ENCODE data around the gene DOCK11.
"Not testable (repeated sequence)": the region's sequence is repeated elsewhere in the genome, so short reads cannot be mapped to it uniquely, and the experiment has no call there.

The DOCK11 gene

GRCh38 chrX:118585296-118585695, 89.7 kb downstream of the DOCK11 start:
- no peaks in the 10 kb centered on the region for H3K27me3 ChIP-seq (ENCODE audit: control insufficient read depth, insufficient read depth, low read length)
- TF ChIP-seq CTCF (IDR thresholded peaks at IDR 0.05): no peak
- H3K9me3 ChIP-seq (ENCODE audit: control insufficient read depth, low read length): no peaks in the 10 kb centered on the region
- no peak overlapping the region for H3K9ac ChIP-seq
- H3K27ac ChIP-seq: no peak overlapping the region
- no peak overlapping the region for H2AFZ ChIP-seq
- no peak overlapping the region for H3K4me3 ChIP-seq (ENCODE audit: low read depth, low read length)
- no peaks in the 10 kb centered on the region for H3K4me1 ChIP-seq
- no peaks in the 10 kb centered on the region for H3K36me3 ChIP-seq (ENCODE audit: control insufficient read depth, insufficient read depth, low read length)
- H3K79me2 ChIP-seq: no peaks in the 10 kb centered on the region
- no peak overlapping the region for H3K4me2 ChIP-seq (ENCODE audit: low read length)

DNA sequence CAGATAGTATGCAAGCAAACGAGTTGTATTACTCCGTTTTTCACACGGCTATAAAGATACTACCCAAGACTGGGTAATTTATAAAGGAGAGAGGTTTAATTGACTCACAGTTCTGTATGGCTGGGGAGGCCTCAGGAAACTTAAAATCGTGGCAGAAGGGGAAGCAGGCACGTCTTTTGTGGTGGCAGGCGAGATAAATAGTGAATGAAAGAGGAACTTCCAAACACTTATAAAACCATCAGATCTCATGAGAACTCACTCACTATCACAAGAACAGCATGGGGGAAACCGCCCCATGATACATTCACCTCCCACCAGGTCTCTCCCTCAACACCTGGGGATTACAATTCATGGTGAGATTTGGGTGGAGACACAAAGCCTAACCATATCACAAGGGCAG, 90.6 kb downstream of the DOCK11 start:
- not testable (repeated sequence) for H3K4me3 ChIP-seq (ENCODE audit: low read depth, low read length); H3K9me3 ChIP-seq (ENCODE audit: control insufficient read depth, low read length); H3K4me1 ChIP-seq; H3K79me2 ChIP-seq; H3K9ac ChIP-seq; H3K4me2 ChIP-seq (ENCODE audit: low read length); H3K27me3 ChIP-seq (ENCODE audit: control insufficient read depth, insufficient read depth, low read length); H2AFZ ChIP-seq; H3K27ac ChIP-seq; H3K36me3 ChIP-seq (ENCODE audit: control insufficient read depth, insufficient read depth, low read length)

DNA sequence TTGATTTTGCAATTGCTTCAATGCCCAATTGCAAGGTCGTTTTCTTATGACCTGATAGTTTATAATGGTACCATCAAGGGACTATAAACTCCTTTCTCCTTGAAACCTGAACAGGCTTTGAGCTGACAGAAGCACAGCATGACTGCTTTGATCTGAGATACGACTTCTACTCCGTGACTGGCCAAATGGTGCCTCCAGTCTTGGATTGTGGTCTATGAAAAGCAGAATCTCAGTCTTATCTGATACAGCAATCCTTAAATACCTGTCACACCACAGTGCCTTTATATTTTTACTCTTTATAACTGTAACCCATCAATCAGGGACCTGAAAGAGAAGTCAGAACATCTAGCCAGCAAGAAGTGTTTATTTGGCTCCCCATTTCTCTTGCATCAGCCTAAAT, 93.1 kb downstream of the DOCK11 start:
- no peak for TF ChIP-seq CTCF (IDR thresholded peaks at IDR 0.05)
- no peaks in the 10 kb centered on the region for H3K27me3 ChIP-seq (ENCODE audit: control insufficient read depth, insufficient read depth, low read length)

GRCh38 chrX:118589227-118589626, 93.6 kb downstream of the DOCK11 start:
- no peaks in the 10 kb centered on the region for H3K79me2 ChIP-seq
- H3K9ac ChIP-seq: no peak overlapping the region
- H3K4me1 ChIP-seq: no peaks in the 10 kb centered on the region
- no peak overlapping the region for H2AFZ ChIP-seq
- H3K36me3 ChIP-seq (ENCODE audit: control insufficient read depth, insufficient read depth, low read length): no peaks in the 10 kb centered on the region
- H3K4me2 ChIP-seq (ENCODE audit: low read length): no peak overlapping the region
- H3K9me3 ChIP-seq (ENCODE audit: control insufficient read depth, low read length): no peaks in the 10 kb centered on the region
- no peaks in the 10 kb centered on the region for H3K27me3 ChIP-seq (ENCODE audit: control insufficient read depth, insufficient read depth, low read length)
- no peak overlapping the region for H3K4me3 ChIP-seq (ENCODE audit: low read depth, low read length)
- TF ChIP-seq CTCF (IDR thresholded peaks at IDR 0.05): no peak
- H3K27ac ChIP-seq: no peak overlapping the region

More for the DNA sequence above, 93.1 kb downstream of the DOCK11 start:
- H3K79me2 ChIP-seq: no peaks in the 10 kb centered on the region
- H3K36me3 ChIP-seq (ENCODE audit: control insufficient read depth, insufficient read depth, low read length): no peaks in the 10 kb centered on the region
- H3K27ac ChIP-seq: no peak overlapping the region
- H3K4me2 ChIP-seq (ENCODE audit: low read length): no peak overlapping the region
- no peak overlapping the region for H3K9ac ChIP-seq
- no peaks in the 10 kb centered on the region for H3K9me3 ChIP-seq (ENCODE audit: control insufficient read depth, low read length)
- peak overlapping the region; percentile 12 for H2AFZ ChIP-seq
- no peak overlapping the region for H3K4me3 ChIP-seq (ENCODE audit: low read depth, low read length)
- H3K4me1 ChIP-seq: no peaks in the 10 kb centered on the region

GRCh38 chrX:118593407-118593806, 97.8 kb downstream of the DOCK11 start:
- Histone ChIP-seq H3K27me3 (ENCODE audit: control insufficient read depth, insufficient read depth, low read length) (no peaks in the 10 kb centered on the region), H3K4me2 (ENCODE audit: low read length) (no peak overlapping the region), H3K27ac (no peak overlapping the region), H3K79me2 (no peaks in the 10 kb centered on the region), H2AFZ (no peak overlapping the region), H3K4me1 (no peaks in the 10 kb centered on the region), H3K4me3 (ENCODE audit: low read depth, low read length) (no peak overlapping the region), H3K9me3 (ENCODE audit: control insufficient read depth, low read length) (no peaks in the 10 kb centered on the region), H3K9ac (no peak overlapping the region), H3K36me3 (ENCODE audit: control insufficient read depth, insufficient read depth, low read length) (no peaks in the 10 kb centered on the region)
- no peak for TF ChIP-seq CTCF (IDR thresholded peaks at IDR 0.05)

Measured in parathyroid adenoma (tissue), 2 donors.